ENCODE measurements around the gene QRICH2.

The QRICH2 gene

DNA sequence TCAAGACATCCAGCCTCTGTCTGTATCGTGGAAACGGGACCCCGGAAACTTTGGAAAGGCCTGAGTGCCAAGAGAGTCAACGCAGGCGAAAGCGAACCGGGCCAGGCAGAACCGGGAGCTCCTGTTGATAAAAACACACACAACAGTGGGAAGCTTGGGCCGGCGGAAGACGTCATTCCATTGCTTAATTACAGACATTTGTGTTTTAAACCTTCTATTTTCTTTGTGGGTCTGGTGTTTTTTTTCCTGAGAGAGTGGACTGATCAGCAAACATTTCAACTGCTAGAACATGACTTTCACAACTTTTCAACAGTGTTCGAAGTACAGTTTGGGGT, 66.9 kb downstream of the QRICH2 start:
- H3K27me3 ChIP-seq (ENCODE audit: insufficient read depth, low read length, poor library complexity): peaks cover 20% of the 10 kb centered on the region

DNA sequence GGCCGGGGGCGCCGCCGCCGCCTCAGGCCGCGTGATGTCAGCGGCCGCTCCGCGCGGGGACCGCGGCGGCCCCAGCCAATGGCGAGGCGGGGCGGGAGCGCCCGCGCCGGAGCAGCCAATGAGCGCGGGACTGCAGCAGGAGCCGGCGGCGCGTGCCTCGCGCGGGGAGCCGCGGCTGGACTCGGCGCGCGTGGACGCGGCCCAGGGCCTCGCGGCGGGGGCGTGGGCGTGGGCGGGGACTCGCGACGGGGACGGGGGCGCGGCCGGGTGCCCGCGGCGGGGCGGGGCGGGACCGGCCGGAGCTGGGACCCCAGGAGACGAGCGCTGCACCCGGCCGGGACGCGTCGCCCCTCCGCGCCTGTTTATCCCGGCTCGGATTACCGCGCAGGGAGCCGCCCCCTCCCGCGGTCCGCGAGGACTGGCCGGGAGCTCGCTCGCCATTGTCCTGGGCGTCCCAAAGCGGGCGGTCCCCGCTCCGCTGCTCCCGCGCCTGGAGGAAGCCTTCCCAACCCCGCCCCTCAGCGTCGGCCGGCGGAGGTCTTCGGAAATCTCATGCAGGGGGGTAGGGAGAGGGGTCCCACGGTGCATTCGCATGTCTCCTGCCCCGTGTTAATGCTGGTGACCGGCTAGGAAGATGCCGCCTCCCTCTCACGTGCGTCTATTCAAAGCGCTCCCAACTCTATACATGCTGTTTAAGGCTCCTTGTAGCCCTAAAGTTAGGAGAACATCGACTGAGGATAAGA, 67.4 kb downstream of the QRICH2 start, which contains the start of gene RNF157:
TSS of gene RNF157 (minus strand) at position 33 of the 743 bp plus-strand sequence. CDS start 253 bp downstream, outside the sequence.
- H3K79me1 ChIP-seq (ENCODE audit: low read length): no peaks in the 10 kb centered on the region
- H3K9ac ChIP-seq (ENCODE audit: low read length): peak within 1 kb of the TSS; percentile 51
- no peak within 1 kb of the TSS for H2AK5ac ChIP-seq (ENCODE audit: low read length)
- no peaks in the 10 kb centered on the region for H3K4me1 ChIP-seq (ENCODE audit: control insufficient read depth, low read depth, low read length)
- H3K4me3 ChIP-seq (ENCODE audit: low read length): peak within 1 kb of the TSS; percentile 9
- H2BK120ac ChIP-seq (ENCODE audit: low read depth, low read length): no peak within 1 kb of the TSS
- H3K56ac ChIP-seq (ENCODE audit: low read length): peak within 1 kb of the TSS; percentile 68
- no peak within 1 kb of the TSS for H4K5ac ChIP-seq (ENCODE audit: low read length)
- no peak within 1 kb of the TSS for H2BK5ac ChIP-seq (ENCODE audit: low read length)
- H3K27me3 ChIP-seq (ENCODE audit: insufficient read depth, low read length, poor library complexity): peaks cover 20% of the 10 kb centered on the region
- no peaks in the 10 kb centered on the region for H3K36me3 ChIP-seq (ENCODE audit: control insufficient read depth, insufficient read depth, low read length)
- no peak within 1 kb of the TSS for H3K23ac ChIP-seq (ENCODE audit: low read length)
- H3K79me2 ChIP-seq (ENCODE audit: control insufficient read depth, insufficient read depth, low read length): no peaks in the 10 kb centered on the region
- peak; percentile 59 for DNase-seq
- H3K18ac ChIP-seq (ENCODE audit: low read length): no peak within 1 kb of the TSS
- no peak within 1 kb of the TSS for H2BK15ac ChIP-seq (replicated peaks; ENCODE audit: low read depth)
- no peak within 1 kb of the TSS for H3K4ac ChIP-seq (ENCODE audit: low read depth, low read length)
- no peak within 1 kb of the TSS for H3K27ac ChIP-seq (ENCODE audit: low read depth, low read length)
- no peak within 1 kb of the TSS for H4K8ac ChIP-seq (ENCODE audit: low read depth, low read length)
- peak within 1 kb of the TSS; percentile 82 for H3K4me2 ChIP-seq (ENCODE audit: low read length)
- no CpG with 5 or more reads among the region's 102 CpGs for WGBS (ENCODE audit: extremely low coverage, insufficient coverage, low lambda C conversion rate)

More for the DNA sequence above, 66.9 kb downstream of the QRICH2 start:
- H3K4ac ChIP-seq (ENCODE audit: low read depth, low read length): no peak overlapping the region
- no peaks in the 10 kb centered on the region for H3K79me1 ChIP-seq (ENCODE audit: low read length)
- H3K56ac ChIP-seq (ENCODE audit: low read length): peak overlapping the region; percentile 68
- no peak overlapping the region for H2AK5ac ChIP-seq (ENCODE audit: low read length)
- no peak overlapping the region for H3K27ac ChIP-seq (ENCODE audit: low read depth, low read length)
- no peaks in the 10 kb centered on the region for H3K4me1 ChIP-seq (ENCODE audit: control insufficient read depth, low read depth, low read length)
- no peaks in the 10 kb centered on the region for H3K79me2 ChIP-seq (ENCODE audit: control insufficient read depth, insufficient read depth, low read length)
- H4K8ac ChIP-seq (ENCODE audit: low read depth, low read length): no peak overlapping the region
- peak overlapping the region; percentile 51 for H3K9ac ChIP-seq (ENCODE audit: low read length)
- H3K36me3 ChIP-seq (ENCODE audit: control insufficient read depth, insufficient read depth, low read length): no peaks in the 10 kb centered on the region
- H3K4me3 ChIP-seq (ENCODE audit: low read length): peak overlapping the region; percentile 9
- H2BK15ac ChIP-seq (replicated peaks; ENCODE audit: low read depth): no peak overlapping the region
- H2BK5ac ChIP-seq (ENCODE audit: low read length): no peak overlapping the region
- no peak overlapping the region for H3K18ac ChIP-seq (ENCODE audit: low read length)
- peak overlapping the region; percentile 82 for H3K4me2 ChIP-seq (ENCODE audit: low read length)
- DNase-seq: no peak
- H2BK120ac ChIP-seq (ENCODE audit: low read depth, low read length): no peak overlapping the region
- no CpG with 5 or more reads among the region's 12 CpGs for WGBS (ENCODE audit: extremely low coverage, insufficient coverage, low lambda C conversion rate)
- H3K23ac ChIP-seq (ENCODE audit: low read length): no peak overlapping the region
- no peak overlapping the region for H4K5ac ChIP-seq (ENCODE audit: low read length)

DNA sequence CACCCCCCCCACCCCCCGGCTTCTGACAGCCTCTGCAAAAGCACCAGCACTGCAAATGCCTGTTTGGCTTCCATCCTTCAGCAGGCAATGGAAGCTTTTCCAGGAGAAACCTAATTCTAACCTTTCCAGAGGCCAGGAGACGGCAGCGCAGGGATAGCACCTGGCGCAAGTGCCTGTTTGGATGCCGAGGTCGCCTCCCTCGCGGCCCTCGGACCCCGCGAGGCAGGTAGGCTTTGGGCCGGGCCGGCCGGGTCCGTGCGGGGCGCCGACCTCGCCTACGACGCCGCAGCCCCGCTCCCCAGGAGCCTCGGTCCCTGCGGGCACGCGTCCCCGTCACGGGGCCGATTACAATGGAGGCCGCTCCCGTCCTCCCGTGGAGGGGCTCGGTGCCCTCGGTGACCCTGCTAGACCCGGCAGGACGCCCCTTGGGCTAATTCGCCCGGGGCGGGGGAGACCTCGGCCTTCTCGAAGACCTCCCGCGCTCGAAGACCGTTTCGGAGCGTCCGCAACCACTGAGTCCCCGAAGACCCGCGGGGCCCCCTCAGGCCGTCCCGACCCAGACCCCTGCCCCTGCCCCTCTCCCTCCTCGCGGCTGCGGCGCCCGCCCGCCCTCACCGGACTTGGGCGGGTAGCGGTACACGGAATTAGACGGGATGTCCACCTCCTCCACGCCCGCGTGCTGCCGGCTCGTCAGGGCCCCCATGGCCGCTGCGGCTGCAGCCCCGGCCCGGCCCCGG, 68.4 kb downstream of the QRICH2 start:
- H2BK120ac ChIP-seq (ENCODE audit: low read depth, low read length): no peak overlapping the region
- H3K79me2 ChIP-seq (ENCODE audit: control insufficient read depth, insufficient read depth, low read length): no peaks in the 10 kb centered on the region
- H2BK15ac ChIP-seq (replicated peaks; ENCODE audit: low read depth): no peak overlapping the region
- H4K5ac ChIP-seq (ENCODE audit: low read length): no peak overlapping the region
- H3K27ac ChIP-seq (ENCODE audit: low read depth, low read length): no peak overlapping the region
- no peak overlapping the region for H3K18ac ChIP-seq (ENCODE audit: low read length)
- H3K27me3 ChIP-seq (ENCODE audit: insufficient read depth, low read length, poor library complexity): peaks cover 20% of the 10 kb centered on the region
- H3K9ac ChIP-seq (ENCODE audit: low read length): peak overlapping the region; percentile 21
- no CpG with 5 or more reads among the region's 75 CpGs for WGBS (ENCODE audit: extremely low coverage, insufficient coverage, low lambda C conversion rate)
- no peak overlapping the region for H3K4me3 ChIP-seq (ENCODE audit: low read length)
- H3K36me3 ChIP-seq (ENCODE audit: control insufficient read depth, insufficient read depth, low read length): no peaks in the 10 kb centered on the region
- peak overlapping the region; percentile 34 for H3K4me2 ChIP-seq (ENCODE audit: low read length)
- peak overlapping the region; percentile 25 for H3K56ac ChIP-seq (ENCODE audit: low read length)
- no peak for DNase-seq
- no peak overlapping the region for H2AK5ac ChIP-seq (ENCODE audit: low read length)
- H3K4me1 ChIP-seq (ENCODE audit: control insufficient read depth, low read depth, low read length): no peaks in the 10 kb centered on the region
- no peak overlapping the region for H3K4ac ChIP-seq (ENCODE audit: low read depth, low read length)
- H4K8ac ChIP-seq (ENCODE audit: low read depth, low read length): no peak overlapping the region
- H3K23ac ChIP-seq (ENCODE audit: low read length): no peak overlapping the region
- H3K79me1 ChIP-seq (ENCODE audit: low read length): no peaks in the 10 kb centered on the region
- H2BK5ac ChIP-seq (ENCODE audit: low read length): no peak overlapping the region

DNA sequence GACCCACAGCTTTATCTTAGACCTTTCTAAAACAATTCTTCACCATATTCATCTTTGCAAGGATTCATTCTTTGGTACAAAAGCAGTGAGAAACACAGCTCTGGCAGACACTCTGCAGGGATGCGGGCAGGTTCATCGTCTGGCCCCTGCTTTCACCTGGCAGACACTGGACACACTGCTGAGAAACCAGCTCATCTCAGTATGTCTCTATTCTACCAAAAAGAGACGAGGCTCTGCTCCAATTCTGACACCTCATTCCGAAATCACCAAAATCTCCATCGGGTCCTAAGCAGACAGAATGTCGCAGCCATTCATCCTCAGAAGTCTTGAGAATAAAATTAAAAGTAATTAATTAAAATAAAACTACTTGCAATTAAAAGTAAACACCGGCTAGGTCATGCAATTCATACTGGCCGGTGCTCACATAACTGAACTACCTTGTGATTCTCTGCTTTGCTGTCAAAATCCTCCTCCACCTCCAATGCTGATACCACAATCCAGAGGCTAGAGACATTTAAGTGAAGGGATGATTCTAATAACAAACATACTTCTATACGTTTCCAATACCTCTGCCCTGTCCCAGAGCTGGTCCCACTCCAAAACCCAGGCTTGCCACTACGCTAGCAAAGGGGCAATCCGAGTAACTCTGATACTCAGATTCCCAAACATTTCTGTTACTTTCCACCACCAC, 69.1 kb downstream of the QRICH2 start:
- Histone ChIP-seq H2BK120ac (ENCODE audit: low read depth, low read length) (no peak overlapping the region), H2AK5ac (ENCODE audit: low read length) (no peak overlapping the region), H3K27me3 (ENCODE audit: insufficient read depth, low read length, poor library complexity) (peaks cover 20% of the 10 kb centered on the region), H3K36me3 (ENCODE audit: control insufficient read depth, insufficient read depth, low read length) (no peaks in the 10 kb centered on the region), H3K4me1 (ENCODE audit: control insufficient read depth, low read depth, low read length) (no peaks in the 10 kb centered on the region), H3K79me1 (ENCODE audit: low read length) (no peaks in the 10 kb centered on the region), H3K27ac (ENCODE audit: low read depth, low read length) (no peak overlapping the region), H3K79me2 (ENCODE audit: control insufficient read depth, insufficient read depth, low read length) (no peaks in the 10 kb centered on the region), H3K4ac (ENCODE audit: low read depth, low read length) (no peak overlapping the region), H2BK15ac (replicated peaks; ENCODE audit: low read depth) (no peak overlapping the region), H3K4me3 (ENCODE audit: low read length) (no peak overlapping the region), H4K5ac (ENCODE audit: low read length) (no peak overlapping the region), H3K4me2 (ENCODE audit: low read length) (no peak overlapping the region), H4K8ac (ENCODE audit: low read depth, low read length) (no peak overlapping the region), H3K9ac (ENCODE audit: low read length) (no peak overlapping the region), H3K18ac (ENCODE audit: low read length) (no peak overlapping the region), H3K23ac (ENCODE audit: low read length) (no peak overlapping the region), H2BK5ac (ENCODE audit: low read length) (no peak overlapping the region), H3K56ac (ENCODE audit: low read length) (no peak overlapping the region)
- WGBS (ENCODE audit: extremely low coverage, insufficient coverage, low lambda C conversion rate): no CpG with 5 or more reads among the region's 11 CpGs
- DNase-seq: no peak

DNA sequence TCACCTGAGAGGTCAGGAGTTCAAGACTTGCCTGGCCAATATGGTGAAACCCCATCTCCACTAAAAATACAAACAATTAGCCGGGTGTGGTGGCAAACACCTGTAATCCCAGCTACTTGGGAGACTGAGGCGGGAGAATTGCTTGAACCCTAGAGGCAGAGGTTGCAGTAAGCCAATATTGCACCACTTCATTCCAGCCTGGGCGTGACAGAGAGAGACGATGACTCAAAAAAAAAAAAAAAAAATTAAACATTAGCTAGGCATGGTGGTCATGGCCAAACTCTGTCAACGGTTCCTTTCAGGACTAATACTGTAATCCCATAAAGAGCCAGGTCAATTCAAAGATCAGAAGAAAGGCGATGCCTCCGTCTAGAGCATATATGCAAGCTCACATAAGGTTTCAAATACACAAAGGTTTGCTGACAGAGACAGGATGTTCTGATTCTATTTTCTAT, 70.2 kb downstream of the QRICH2 start:
- no peak overlapping the region for H2BK5ac ChIP-seq (ENCODE audit: low read length)

More for the DNA sequence above, 70.2 kb downstream of the QRICH2 start:
- H3K56ac ChIP-seq (ENCODE audit: low read length): no peak overlapping the region
- H3K18ac ChIP-seq (ENCODE audit: low read length): no peak overlapping the region
- H3K9ac ChIP-seq (ENCODE audit: low read length): no peak overlapping the region
- H4K8ac ChIP-seq (ENCODE audit: low read depth, low read length): no peak overlapping the region
- no peak overlapping the region for H3K4ac ChIP-seq (ENCODE audit: low read depth, low read length)
- no peaks in the 10 kb centered on the region for H3K36me3 ChIP-seq (ENCODE audit: control insufficient read depth, insufficient read depth, low read length)
- H3K4me2 ChIP-seq (ENCODE audit: low read length): no peak overlapping the region
- no CpG with 5 or more reads among the region's 7 CpGs for WGBS (ENCODE audit: extremely low coverage, insufficient coverage, low lambda C conversion rate)
- no peak overlapping the region for H3K23ac ChIP-seq (ENCODE audit: low read length)
- H3K4me1 ChIP-seq (ENCODE audit: control insufficient read depth, low read depth, low read length): no peaks in the 10 kb centered on the region
- H3K27ac ChIP-seq (ENCODE audit: low read depth, low read length): no peak overlapping the region
- no peak for DNase-seq
- no peak overlapping the region for H2BK120ac ChIP-seq (ENCODE audit: low read depth, low read length)
- no peak overlapping the region for H2AK5ac ChIP-seq (ENCODE audit: low read length)
- H3K79me2 ChIP-seq (ENCODE audit: control insufficient read depth, insufficient read depth, low read length): no peaks in the 10 kb centered on the region
- no peak overlapping the region for H3K4me3 ChIP-seq (ENCODE audit: low read length)
- no peaks in the 10 kb centered on the region for H3K79me1 ChIP-seq (ENCODE audit: low read length)
- no peak overlapping the region for H4K5ac ChIP-seq (ENCODE audit: low read length)
- peaks cover 20% of the 10 kb centered on the region for H3K27me3 ChIP-seq (ENCODE audit: insufficient read depth, low read length, poor library complexity)
- no peak overlapping the region for H2BK15ac ChIP-seq (replicated peaks; ENCODE audit: low read depth)

Data from mesendoderm (in vitro differentiated cells).